CD14-positive monocyte (primary cell): ENCODE results near the gene USPL1. TPM values are rescaled to one million over a fixed set of nuclear protein-coding genes. Genes with fewer than 3 reads are reported as not detected.

Source experiments
- DNase-seq, 3 donors: peaks; one replicate each; pipeline ENCODE4 v3.0.0-alpha.2; 2011 to 2022
- H2AFZ ChIP-seq: 2 replicates; pipeline ENCODE4 v1.6.0; 2012; ENCODE audit warnings: mild to moderate bottlenecking, low read depth, low read length, inconsistent platforms; ENCODE audit not compliant: insufficient read depth, poor library complexity, severe bottlenecking
- H3K27ac ChIP-seq, 2 donors: 1 replicate in 1 of 2; 2 replicates in 1 of 2; pipeline ENCODE4 v1.5.1; 2012 to 2013; ENCODE audit warnings: low read length in 2 of 2, control low read depth in 1 of 2, inconsistent platforms in 1 of 2, low read depth in 1 of 2, mild to moderate bottlenecking in 1 of 2
- H3K27me3 ChIP-seq, 2 donors: one replicate each; pipeline versions ENCODE4 v1.6.0 to v1.6.1; 2011 to 2013; ENCODE audit warnings: low read length in 2 of 2; ENCODE audit not compliant: control insufficient read depth in 2 of 2, insufficient read depth in 2 of 2
- H3K36me3 ChIP-seq, 2 donors: replicated peaks in 1 of 2; 1 replicate in 1 of 2; 2 replicates in 1 of 2; pipeline versions ENCODE4 v1.5.1 to v1.6.1; 2012 to 2013; ENCODE audit warnings: low read length in 2 of 2, control low read depth in 1 of 2, inconsistent platforms in 1 of 2, mild to moderate bottlenecking in 1 of 2; ENCODE audit not compliant: insufficient read depth in 2 of 2, control insufficient read depth in 1 of 2
- H3K4me1 ChIP-seq, 2 donors: 1 replicate in 1 of 2; 2 replicates in 1 of 2; pipeline versions ENCODE4 v1.5.1 to v1.6.1; 2012 to 2013; ENCODE audit warnings: low read length in 2 of 2, control low read depth in 1 of 2, inconsistent platforms in 1 of 2, mild to moderate bottlenecking in 1 of 2, moderate library complexity in 1 of 2; ENCODE audit not compliant: insufficient read depth in 2 of 2, control insufficient read depth in 1 of 2
- H3K4me2 ChIP-seq: replicated peaks from 2 replicates; pipeline ENCODE3; 2012; ENCODE audit warnings: low read length, moderate library complexity, mild to moderate bottlenecking; ENCODE audit not compliant: poor library complexity, severe bottlenecking; ENCODE audit errors: extremely low read depth
- H3K4me3 ChIP-seq, 3 experiments: fragments of 200-600 bp in 1 of 3; sonication (generic) in 1 of 3; replicated peaks in 1 of 3; 1 replicate in 2 of 3; 2 replicates in 1 of 3; pipeline ENCODE4 v1.5.1; 2011 to 2013; ENCODE audit warnings: low read length in 3 of 3, mild to moderate bottlenecking in 3 of 3, control low read depth in 2 of 3, low read depth in 2 of 3, inconsistent platforms in 1 of 3, moderate library complexity in 1 of 3
- H3K79me2 ChIP-seq: 2 replicates; pipeline ENCODE4 v1.6.0; 2012; ENCODE audit warnings: mild to moderate bottlenecking, control low read depth, inconsistent platforms, low read length, moderate library complexity; ENCODE audit not compliant: insufficient read depth
- H3K9ac ChIP-seq: 2 replicates; pipeline ENCODE4 v1.6.0; 2017; ENCODE audit warnings: low read length, mild to moderate bottlenecking; ENCODE audit not compliant: insufficient read depth, poor library complexity, severe bottlenecking
- H3K9me3 ChIP-seq, 2 donors: replicated peaks in 1 of 2; 1 replicate in 1 of 2; 2 replicates in 1 of 2; pipeline versions ENCODE4 v1.5.1 to v1.6.1; 2012 to 2013; ENCODE audit warnings: low read length in 2 of 2, control low read depth in 1 of 2; ENCODE audit not compliant: control insufficient read depth in 1 of 2, insufficient read depth in 1 of 2
- H4K20me1 ChIP-seq: 2 replicates; pipeline ENCODE4 v1.6.0; 2012; ENCODE audit warnings: mild to moderate bottlenecking, low read length, control low read depth, moderate library complexity; ENCODE audit not compliant: insufficient read depth
- H3K27ac Mint-ChIP-seq, 7 donors: one replicate each; pipeline ENCODE4 v1.8.0; 2020; ENCODE audit warnings: mild to moderate bottlenecking in 7 of 7, mixed read lengths in 7 of 7, moderate library complexity in 6 of 7, inconsistent platforms in 2 of 7
- H3K27me3 Mint-ChIP-seq, 3 donors: one replicate each; pipeline ENCODE4 v1.8.0; 2021 to 2022; ENCODE audit warnings: low read depth in 3 of 3, mild to moderate bottlenecking in 3 of 3, mixed read lengths in 3 of 3, moderate library complexity in 3 of 3, inconsistent platforms in 1 of 3
- H3K36me3 Mint-ChIP-seq, 2 donors: one replicate each; pipeline ENCODE4 v1.8.0; 2020; ENCODE audit warnings: mixed read lengths in 2 of 2, inconsistent platforms in 1 of 2, mild to moderate bottlenecking in 1 of 2
- H3K4me1 Mint-ChIP-seq: one replicate; pipeline ENCODE4 v1.8.0; 2020; ENCODE audit warnings: mild to moderate bottlenecking, mixed read lengths
- H3K4me3 Mint-ChIP-seq, 2 donors: one replicate each; pipeline ENCODE4 v1.8.0; 2020; ENCODE audit warnings: mild to moderate bottlenecking in 2 of 2, mixed read lengths in 2 of 2, moderate library complexity in 1 of 2
- H3K9me3 Mint-ChIP-seq, 7 donors: one replicate each; pipeline ENCODE4 v1.8.0; 2020 to 2022; ENCODE audit warnings: mixed read lengths in 7 of 7, mild to moderate bottlenecking in 6 of 7, moderate library complexity in 6 of 7, inconsistent platforms in 2 of 7
- CTCF ChIP-seq: fragments of 200-600 bp; IDR thresholded peaks from one replicate; pipeline ENCODE4 v1.8.0; 2022; ENCODE audit warnings: antibody characterized with exemption, mild to moderate bottlenecking
- WGBS: methylation state at CpG from one replicate; pipeline ENCODE4 v1.1.5; 2013; ENCODE audit warnings: missing lambda C conversion rate; ENCODE audit not compliant: insufficient coverage; 5-methylcytosine and 5-hydroxymethylcytosine counted together
- intact Hi-C, 2 donors: fragments of 100-400 bp; cut with micrococcal nuclease; formaldehyde crosslinking; loops; one replicate each; pipeline versions ENCODE4 v1.15.0 to v1.15.1; 2023
- polyA plus RNA-seq, 3 donors: library from polyadenylated mRNA; depleted of rRNA in 1 of 3; unstranded in 2 of 3; stranded (reverse) in 1 of 3; fragments of 300-500 nt in 2 of 3; fragments of >200 nt in 1 of 3; fragmentation: Illumina TruSeq in 2 of 3; gene quantifications; 1 replicate in 2 of 3; 2 replicates in 1 of 3; pipeline ENCODE4 v1.2.3, GENCODE V29; 2012 to 2021

Gene USPL1
- polyA plus RNA-seq, 3 donors: 3.9 to 20.5 (median 5.5) TPM

- no peak overlapping the region for H3K9ac ChIP-seq
- no peak for TF ChIP-seq CTCF
- peaks cover 0 to 7% (median 0%) of the 10 kb centered on the region in 7 donors for H3K9me3 Mint-ChIP-seq
- no peak overlapping the region for H3K27ac Mint-ChIP-seq
- intact Hi-C loops: loop anchor here in 1 of 2 donors (10.0 kb wide), 1 partner anchor 199 kb away; no protein-coding TSS in a partner anchor
- H3K79me2 ChIP-seq: peaks cover 1% of the 10 kb centered on the region
- no peak overlapping the region for H3K4me2 ChIP-seq
- no peak overlapping the region for H3K4me3 ChIP-seq
- no peaks in the 10 kb centered on the region for H3K36me3 Mint-ChIP-seq
- no peak for DNase-seq
- no peaks in the 10 kb centered on the region for H3K27me3 ChIP-seq
- no peaks in the 10 kb centered on the region for H3K36me3 ChIP-seq
- no peaks in the 10 kb centered on the region for H4K20me1 ChIP-seq
- H3K9me3 ChIP-seq: no peaks in the 10 kb centered on the region
- WGBS: 14% methylated on average over 1 of the region's 1 CpG
- no peak overlapping the region for H3K27ac ChIP-seq
- H3K4me1 Mint-ChIP-seq: no peaks in the 10 kb centered on the region
- no peak overlapping the region for H3K4me3 Mint-ChIP-seq
- peaks cover 0 to 2% (median 1%) of the 10 kb centered on the region in 3 donors for H3K27me3 Mint-ChIP-seq
- H2AFZ ChIP-seq: no peak overlapping the region
- H3K4me1 ChIP-seq: peaks cover 31% of the 10 kb centered on the region in 2 donors
Measured at GRCh38 chr13:30665638-30666037, 47.9 kb downstream of the USPL1 start.

DNA sequence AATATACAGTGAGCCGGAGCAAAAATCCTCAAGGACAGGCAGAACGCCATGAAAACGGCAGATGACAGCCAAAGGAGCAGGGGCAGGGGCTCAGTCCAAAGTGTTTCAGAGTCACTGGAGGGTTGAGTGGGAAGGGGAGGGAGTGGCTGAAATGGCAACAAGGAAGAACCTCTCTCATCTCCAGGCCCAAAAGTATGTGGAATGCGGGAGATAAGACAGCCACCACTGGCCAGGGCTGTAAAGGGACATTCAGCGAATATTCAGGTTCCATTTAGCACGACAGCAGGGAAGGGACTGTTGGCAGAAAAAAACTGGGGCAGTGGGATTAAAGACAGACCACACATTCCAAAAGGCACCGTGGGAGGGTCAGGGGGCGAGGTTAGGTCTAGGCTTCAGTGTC lies 48.4 kb downstream of the USPL1 start:
- H2AFZ ChIP-seq: no peak overlapping the region
- no peaks in the 10 kb centered on the region for H3K27me3 ChIP-seq
- WGBS: 100% methylated on average over 5 of the region's 8 CpGs
- H3K27me3 Mint-ChIP-seq: peaks cover 0 to 3% (median 1%) of the 10 kb centered on the region in 3 donors
- no peaks in the 10 kb centered on the region for H3K79me2 ChIP-seq
- H3K9me3 Mint-ChIP-seq: peaks cover 0 to 7% (median 0%) of the 10 kb centered on the region in 7 donors
- H3K36me3 Mint-ChIP-seq: no peaks in the 10 kb centered on the region
- no peak overlapping the region for H3K27ac Mint-ChIP-seq
- peaks cover 31% of the 10 kb centered on the region in 2 donors for H3K4me1 ChIP-seq
- no peak overlapping the region for H3K4me2 ChIP-seq
- no peaks in the 10 kb centered on the region for H4K20me1 ChIP-seq
- H3K4me3 ChIP-seq: no peak overlapping the region
- no peak for DNase-seq
- TF ChIP-seq CTCF: no peak
- H3K9ac ChIP-seq: no peak overlapping the region
- peaks cover 3% of the 10 kb centered on the region for H3K4me1 Mint-ChIP-seq
- intact Hi-C loops: loop anchor here in 1 of 2 donors (10.0 kb wide), 1 partner anchor 199 kb away; no protein-coding TSS in a partner anchor
- no peaks in the 10 kb centered on the region for H3K36me3 ChIP-seq
- H3K27ac ChIP-seq: no peak overlapping the region
- no peak overlapping the region for H3K4me3 Mint-ChIP-seq
- no peaks in the 10 kb centered on the region for H3K9me3 ChIP-seq
